ENCODE measurements around the gene CCNY. TPM values are rescaled to one million over a fixed set of nuclear protein-coding genes. Genes with fewer than 3 reads are reported as not detected.
A peak's percentile ranks its signal among the peaks of the same experiment; 100 is the strongest.

CCNY gene
- total RNA-seq, 2 experiments from 2014 or later = 64.9 to 66.9 TPM

DNA sequence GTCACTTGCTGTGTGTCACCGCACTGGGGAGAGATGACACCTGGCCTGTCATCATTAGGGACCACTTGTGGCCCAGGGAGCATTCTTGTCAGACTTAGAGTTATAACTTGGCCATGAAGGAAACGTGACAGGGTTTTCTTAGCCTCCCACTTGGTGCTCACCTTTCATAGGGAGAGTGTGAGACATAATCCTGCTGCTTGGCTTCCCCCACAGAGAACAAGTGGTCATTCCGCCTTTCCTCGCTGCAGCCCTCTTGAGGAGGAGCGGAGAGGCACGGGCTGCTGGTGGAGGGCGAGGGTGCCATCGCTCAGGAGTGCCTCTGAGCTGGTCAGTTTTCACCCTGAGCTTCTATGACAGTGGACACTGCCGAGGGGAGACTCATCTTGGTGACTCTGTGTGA is 143.8 kb downstream of the CCNY start:
- CTCF ChIA-PET = no interaction called here
- Mint-ChIP-seq H3K4me3 (no peak overlapping the region), H3K36me3 (ENCODE audit: low read depth) (peaks cover 28% of the 10 kb centered on the region), H3K9me3 (no peaks in the 10 kb centered on the region), H3K27ac (no peak overlapping the region), H3K27me3 (no peaks in the 10 kb centered on the region), H3K4me1 (ENCODE audit: low read depth) (peaks cover 31% of the 10 kb centered on the region)
- intact Hi-C loops (cut with DNase I, micrococcal nuclease) = no loop called here
- H3K36me3 ChIP-seq (ENCODE audit: insufficient read depth, low read length) = peaks cover 12% of the 10 kb centered on the region
- no peak overlapping the region for H3K4me3 ChIP-seq (ENCODE audit: low read length)
- no peaks in the 10 kb centered on the region for H3K9me3 ChIP-seq (ENCODE audit: control insufficient read depth in 1 of 2, insufficient read depth in 1 of 2, low read length in 2 of 2)
- H3K27me3 ChIP-seq (ENCODE audit: control insufficient read depth in 1 of 2, insufficient read depth in 2 of 2, low read length in 2 of 2) = no peaks in the 10 kb centered on the region
- no peaks in the 10 kb centered on the region for H3K4me1 ChIP-seq (ENCODE audit: insufficient read depth, low read length)
- DNase-seq (no peak), ATAC-seq (ENCODE audit: poor library complexity) (no peak)
- TF ChIP-seq, protein P1, sequence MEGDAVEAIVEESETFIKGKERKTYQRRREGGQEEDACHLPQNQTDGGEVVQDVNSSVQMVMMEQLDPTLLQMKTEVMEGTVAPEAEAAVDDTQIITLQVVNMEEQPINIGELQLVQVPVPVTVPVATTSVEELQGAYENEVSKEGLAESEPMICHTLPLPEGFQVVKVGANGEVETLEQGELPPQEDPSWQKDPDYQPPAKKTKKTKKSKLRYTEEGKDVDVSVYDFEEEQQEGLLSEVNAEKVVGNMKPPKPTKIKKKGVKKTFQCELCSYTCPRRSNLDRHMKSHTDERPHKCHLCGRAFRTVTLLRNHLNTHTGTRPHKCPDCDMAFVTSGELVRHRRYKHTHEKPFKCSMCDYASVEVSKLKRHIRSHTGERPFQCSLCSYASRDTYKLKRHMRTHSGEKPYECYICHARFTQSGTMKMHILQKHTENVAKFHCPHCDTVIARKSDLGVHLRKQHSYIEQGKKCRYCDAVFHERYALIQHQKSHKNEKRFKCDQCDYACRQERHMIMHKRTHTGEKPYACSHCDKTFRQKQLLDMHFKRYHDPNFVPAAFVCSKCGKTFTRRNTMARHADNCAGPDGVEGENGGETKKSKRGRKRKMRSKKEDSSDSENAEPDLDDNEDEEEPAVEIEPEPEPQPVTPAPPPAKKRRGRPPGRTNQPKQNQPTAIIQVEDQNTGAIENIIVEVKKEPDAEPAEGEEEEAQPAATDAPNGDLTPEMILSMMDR (IDR thresholded peaks at IDR 0.05) = no peak
- POLR2A ChIA-PET = no interaction called here
- H3K27ac ChIP-seq (ENCODE audit: low read depth in 1 of 2, low read length in 2 of 2) = no peak overlapping the region

DNA sequence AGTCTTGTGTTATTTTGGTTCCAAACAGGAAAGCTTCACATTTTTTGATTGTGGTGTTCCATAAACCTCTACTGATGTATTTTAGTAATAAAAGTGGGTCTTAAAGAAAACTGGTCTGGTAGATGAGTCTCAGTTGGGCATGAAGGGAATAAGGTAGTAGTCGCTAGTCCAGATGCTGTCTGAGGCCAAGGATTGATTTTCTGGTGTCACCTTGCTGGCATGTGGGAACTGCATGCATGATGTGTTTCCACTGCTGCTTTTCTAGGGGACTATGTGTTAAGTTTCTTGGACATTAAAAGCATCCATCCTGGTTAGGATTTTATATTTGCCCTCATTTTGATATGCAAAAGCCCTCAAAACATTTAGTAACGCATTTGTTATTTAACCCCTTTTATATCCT is 145.1 kb downstream of the CCNY start:
- no peaks in the 10 kb centered on the region for H3K27me3 Mint-ChIP-seq
- no peak overlapping the region for H3K4me3 ChIP-seq (ENCODE audit: low read length)
- intact Hi-C loops (cut with DNase I, micrococcal nuclease) = no loop called here
- peak overlapping the region; percentile 54 for H3K27ac Mint-ChIP-seq
- H3K27me3 ChIP-seq (ENCODE audit: control insufficient read depth in 1 of 2, insufficient read depth in 2 of 2, low read length in 2 of 2) = no peaks in the 10 kb centered on the region
- ChIA-PET CTCF (no interaction called here), POLR2A (no interaction called here)
- no peaks in the 10 kb centered on the region for H3K4me1 ChIP-seq (ENCODE audit: insufficient read depth, low read length)
- DNase-seq (no peak), ATAC-seq (ENCODE audit: poor library complexity) (no peak)
- H3K27ac ChIP-seq (ENCODE audit: low read depth in 1 of 2, low read length in 2 of 2) = no peak overlapping the region
- peaks cover 16% of the 10 kb centered on the region for H3K36me3 ChIP-seq (ENCODE audit: insufficient read depth, low read length)
- H3K4me1 Mint-ChIP-seq (ENCODE audit: low read depth) = peaks cover 39% of the 10 kb centered on the region
- no peaks in the 10 kb centered on the region for H3K9me3 Mint-ChIP-seq
- TF ChIP-seq, protein P1 (IDR thresholded peaks at IDR 0.05) = no peak
- H3K36me3 Mint-ChIP-seq (ENCODE audit: low read depth) = peaks cover 36% of the 10 kb centered on the region
- H3K4me3 Mint-ChIP-seq = no peak overlapping the region
- no peaks in the 10 kb centered on the region for H3K9me3 ChIP-seq (ENCODE audit: control insufficient read depth in 1 of 2, insufficient read depth in 1 of 2, low read length in 2 of 2)

DNA sequence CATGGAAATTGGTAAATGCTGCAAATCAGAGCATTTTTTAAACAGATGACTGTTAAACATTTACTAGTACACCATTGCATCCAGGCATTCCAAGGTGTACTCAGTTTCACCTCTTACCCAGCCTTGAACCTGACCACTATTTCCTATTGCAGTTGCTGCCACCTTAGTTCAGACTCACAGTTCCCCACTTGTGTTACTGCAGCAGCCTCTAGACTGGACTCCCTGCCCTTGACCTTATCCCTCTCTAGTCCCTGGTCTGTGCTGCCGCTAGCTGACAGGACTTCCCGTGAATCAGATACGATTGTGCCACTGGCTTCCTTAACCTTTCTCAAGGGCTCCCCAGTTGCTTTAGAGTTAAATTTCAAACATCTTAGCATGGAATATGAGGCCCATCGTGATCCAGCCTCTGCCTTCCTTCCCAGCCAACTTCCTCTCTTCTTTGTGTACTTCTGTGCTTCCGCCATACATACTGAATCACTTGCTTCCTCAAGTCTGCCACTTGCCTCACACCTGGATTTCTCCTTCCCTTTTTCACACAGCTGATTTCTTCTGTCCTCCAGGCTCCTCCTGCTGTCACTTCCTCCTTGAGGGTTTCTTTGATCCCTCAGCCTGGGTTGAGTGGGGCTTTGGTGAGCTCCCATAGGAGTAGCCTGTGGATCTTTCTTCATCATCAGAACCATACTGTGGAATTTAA is 150.1 kb downstream of the CCNY start:
- H3K27me3 ChIP-seq (ENCODE audit: control insufficient read depth in 1 of 2, insufficient read depth in 2 of 2, low read length in 2 of 2) = no peaks in the 10 kb centered on the region
- no peaks in the 10 kb centered on the region for H3K9me3 Mint-ChIP-seq
- H3K4me1 Mint-ChIP-seq (ENCODE audit: low read depth) = peaks cover 53% of the 10 kb centered on the region
- H3K27ac Mint-ChIP-seq = no peak overlapping the region
- TF ChIP-seq, protein P1 (IDR thresholded peaks at IDR 0.05) = no peak
- peaks cover 5% of the 10 kb centered on the region for H3K4me1 ChIP-seq (ENCODE audit: insufficient read depth, low read length)
- H3K27ac ChIP-seq (ENCODE audit: low read depth in 1 of 2, low read length in 2 of 2) = no peak overlapping the region
- H3K27me3 Mint-ChIP-seq = no peaks in the 10 kb centered on the region
- POLR2A ChIA-PET = no interaction called here
- H3K4me3 Mint-ChIP-seq = no peak overlapping the region
- DNase-seq = peak in 2 of 14 experiments; percentile 22 to 33
- H3K36me3 Mint-ChIP-seq (ENCODE audit: low read depth) = peaks cover 72% of the 10 kb centered on the region
- intact Hi-C loops (cut with DNase I, micrococcal nuclease) = no loop called here
- ATAC-seq (ENCODE audit: poor library complexity) = no peak
- H3K4me3 ChIP-seq (ENCODE audit: low read length) = no peak overlapping the region
- H3K36me3 ChIP-seq (ENCODE audit: insufficient read depth, low read length) = peaks cover 22% of the 10 kb centered on the region
- CTCF ChIA-PET = no interaction called here
- no peaks in the 10 kb centered on the region for H3K9me3 ChIP-seq (ENCODE audit: control insufficient read depth in 1 of 2, insufficient read depth in 1 of 2, low read length in 2 of 2)
